ENCODE results near the gene COL2A1. TPM values are rescaled to one million over a fixed set of nuclear protein-coding genes. Genes with fewer than 3 reads are reported as not detected.

Gene COL2A1
- total and polyA plus RNA-seq, 9 of the 15 experiments (the other 6 are each of a cell fraction or from before 2014, with no cell fraction given): 0.46 TPM; not detected in 8

GRCh38 chr12:47978598-47978873 is 25.7 kb downstream of the COL2A1 start:
- H3K79me2 ChIP-seq (ENCODE audit: control insufficient read depth, insufficient read depth, low read length): no peaks in the 10 kb centered on the region
- TF ChIP-seq SP2 (IDR thresholded peaks at IDR 0.05; ENCODE audit: extremely low read depth, low read depth, low read length, poor library complexity, severe bottlenecking): no peak
- WGBS (ENCODE audit: insufficient coverage, low coverage, missing lambda C conversion rate): 7% methylated on average over 7 of the region's 7 CpGs
- FAIRE-seq (no peak), ATAC-seq (no peak), DNase-seq (ENCODE audit: extremely low read depth in 1 of 4, low spot score in 3 of 4) (no peak)
- no TSS peak for BruUV-seq (replicated peaks)
- in situ Hi-C loops (cut with MboI) (no loop called here), intact Hi-C loops (cut with micrococcal nuclease) (no loop called here)
- no peak overlapping the region for H2AFZ ChIP-seq (ENCODE audit: low read depth, low read length)
- H3K4me3 ChIP-seq: no peak overlapping the region
- H3K27me3 ChIP-seq (ENCODE audit: control insufficient read depth in 2 of 2, insufficient read depth in 2 of 2, low read length in 2 of 2): peaks cover 41 to 98% of the 10 kb centered on the region in 2 experiments
- ChIA-PET POLR2A (no interaction called here), CTCF (ENCODE audit: low intra/inter-chr PET ratio) (no interaction called here)
- H3K36me3 ChIP-seq (ENCODE audit: control insufficient read depth, insufficient read depth, low read length): no peaks in the 10 kb centered on the region
- H3K9me3 ChIP-seq (replicated peaks; ENCODE audit: control insufficient read depth, insufficient read depth, low read depth, low read length): no peaks in the 10 kb centered on the region; the same call in 1 of the 2 replicates
- H3K9ac ChIP-seq (ENCODE audit: insufficient read depth in 1 of 2, low read depth in 2 of 2, low read length in 2 of 2): peak overlapping the region in 1 of 2 experiments; percentile 32; a peak in 1 of 4 replicates
- H4K20me1 ChIP-seq (replicated peaks; ENCODE audit: control insufficient read depth, insufficient read depth, low read length): peaks cover 7% of the 10 kb centered on the region; the same call in 1 of the 2 replicates
- H3K4me1 ChIP-seq (replicated peaks in 1 of 2; ENCODE audit: control insufficient read depth in 2 of 2, insufficient read depth in 2 of 2, low read length in 2 of 2): peaks cover 0 to 16% of the 10 kb centered on the region in 2 experiments; a peak in 2 of 5 replicates
- H3K9me1 ChIP-seq (ENCODE audit: control insufficient read depth, insufficient read depth, low read length): peaks cover 3% of the 10 kb centered on the region
- no peak overlapping the region for H3K4me2 ChIP-seq (ENCODE audit: insufficient read depth, low read length)
- no peak overlapping the region for H3K27ac ChIP-seq (ENCODE audit: extremely low read depth, low read depth, low read length)

DNA sequence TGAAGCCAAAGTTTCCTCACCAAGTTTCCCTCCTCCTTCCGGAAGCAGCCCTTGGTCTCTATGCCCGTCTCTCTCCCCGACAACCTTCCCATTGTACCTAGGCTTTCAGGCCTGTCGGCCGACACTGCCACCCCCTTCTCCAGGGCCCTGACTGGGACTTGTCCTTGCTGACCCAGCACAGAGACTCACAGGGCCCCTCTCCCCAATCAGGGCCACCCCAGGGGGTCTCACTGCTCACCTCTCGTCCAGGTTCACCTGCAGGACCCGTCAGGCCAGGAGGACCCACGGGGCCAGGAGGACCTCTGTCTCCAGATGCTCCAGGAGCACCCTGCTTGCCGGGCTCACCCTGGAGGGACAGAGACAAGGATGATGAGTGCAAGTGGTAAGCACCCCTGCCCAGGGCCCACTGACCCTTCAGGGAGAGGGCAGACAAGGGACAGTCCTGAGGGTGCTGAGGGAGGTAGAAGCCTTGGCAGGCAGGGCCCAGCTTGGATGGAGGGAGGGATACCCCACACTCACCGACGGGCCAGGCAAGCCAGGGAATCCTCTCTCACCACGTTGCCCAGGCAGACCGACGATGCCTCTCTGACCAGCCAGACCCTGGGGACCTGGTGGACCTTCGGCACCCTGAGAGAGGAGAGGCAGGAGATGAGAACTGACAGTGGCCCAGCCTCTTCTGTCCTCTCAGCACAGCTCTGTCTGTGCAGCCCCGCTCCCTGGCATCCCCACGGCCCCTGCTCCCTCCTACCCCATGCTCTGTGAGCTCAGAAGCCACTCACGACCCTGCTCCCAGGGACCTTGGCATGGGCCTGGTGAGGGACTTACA is 26.3 kb downstream of the COL2A1 start:
- no peaks in the 10 kb centered on the region; the same call in 1 of the 2 replicates for H3K9me3 ChIP-seq (replicated peaks; ENCODE audit: control insufficient read depth, insufficient read depth, low read depth, low read length)
- H3K4me2 ChIP-seq (ENCODE audit: insufficient read depth, low read length): no peak overlapping the region
- H3K79me2 ChIP-seq (ENCODE audit: control insufficient read depth, insufficient read depth, low read length): no peaks in the 10 kb centered on the region
- H3K27me3 ChIP-seq (ENCODE audit: control insufficient read depth in 2 of 2, insufficient read depth in 2 of 2, low read length in 2 of 2): peaks cover 44 to 99% of the 10 kb centered on the region in 2 experiments
- CTCF ChIA-PET (ENCODE audit: low intra/inter-chr PET ratio): no interaction called here
- in situ Hi-C loops (cut with MboI) (no loop called here), intact Hi-C loops (cut with micrococcal nuclease) (no loop called here)
- no peaks in the 10 kb centered on the region for H3K36me3 ChIP-seq (ENCODE audit: control insufficient read depth, insufficient read depth, low read length)
- DNase-seq (ENCODE audit: extremely low read depth in 1 of 4, low spot score in 3 of 4) (no peak), ATAC-seq (no peak), FAIRE-seq (no peak)
- no peak overlapping the region for H3K27ac ChIP-seq (ENCODE audit: extremely low read depth, low read depth, low read length)
- H3K4me1 ChIP-seq (replicated peaks in 1 of 2; ENCODE audit: control insufficient read depth in 2 of 2, insufficient read depth in 2 of 2, low read length in 2 of 2): peaks cover 0 to 16% of the 10 kb centered on the region in 2 experiments; a peak in 2 of 5 replicates
- peaks cover 7% of the 10 kb centered on the region; the same call in 1 of the 2 replicates for H4K20me1 ChIP-seq (replicated peaks; ENCODE audit: control insufficient read depth, insufficient read depth, low read length)
- H3K4me3 ChIP-seq: no peak overlapping the region
- H2AFZ ChIP-seq (ENCODE audit: low read depth, low read length): no peak overlapping the region
- BruUV-seq (replicated peaks): no TSS peak
- H3K9me1 ChIP-seq (ENCODE audit: control insufficient read depth, insufficient read depth, low read length): peaks cover 3% of the 10 kb centered on the region
- WGBS (ENCODE audit: insufficient coverage, low coverage, missing lambda C conversion rate): 10% methylated on average over 15 of the region's 18 CpGs
- peak overlapping the region in 1 of 2 experiments; percentile 37; a peak in 2 of 4 replicates for H3K9ac ChIP-seq (ENCODE audit: insufficient read depth in 1 of 2, low read depth in 2 of 2, low read length in 2 of 2)
- POLR2A ChIA-PET: no interaction called here
- TF ChIP-seq MITF (IDR thresholded peaks at IDR 0.05): no peak
- TF ChIP-seq CBX1 (IDR thresholded peaks at IDR 0.05; ENCODE audit: low read depth): no peak
- TF ChIP-seq DNMT1 (IDR thresholded peaks at IDR 0.05): no peak
- no peak for TF ChIP-seq NR2C1 (IDR thresholded peaks at IDR 0.05)
- no peak for TF ChIP-seq NR2C1 (tag; IDR thresholded peaks at IDR 0.05)
- TF ChIP-seq, protein P1, sequence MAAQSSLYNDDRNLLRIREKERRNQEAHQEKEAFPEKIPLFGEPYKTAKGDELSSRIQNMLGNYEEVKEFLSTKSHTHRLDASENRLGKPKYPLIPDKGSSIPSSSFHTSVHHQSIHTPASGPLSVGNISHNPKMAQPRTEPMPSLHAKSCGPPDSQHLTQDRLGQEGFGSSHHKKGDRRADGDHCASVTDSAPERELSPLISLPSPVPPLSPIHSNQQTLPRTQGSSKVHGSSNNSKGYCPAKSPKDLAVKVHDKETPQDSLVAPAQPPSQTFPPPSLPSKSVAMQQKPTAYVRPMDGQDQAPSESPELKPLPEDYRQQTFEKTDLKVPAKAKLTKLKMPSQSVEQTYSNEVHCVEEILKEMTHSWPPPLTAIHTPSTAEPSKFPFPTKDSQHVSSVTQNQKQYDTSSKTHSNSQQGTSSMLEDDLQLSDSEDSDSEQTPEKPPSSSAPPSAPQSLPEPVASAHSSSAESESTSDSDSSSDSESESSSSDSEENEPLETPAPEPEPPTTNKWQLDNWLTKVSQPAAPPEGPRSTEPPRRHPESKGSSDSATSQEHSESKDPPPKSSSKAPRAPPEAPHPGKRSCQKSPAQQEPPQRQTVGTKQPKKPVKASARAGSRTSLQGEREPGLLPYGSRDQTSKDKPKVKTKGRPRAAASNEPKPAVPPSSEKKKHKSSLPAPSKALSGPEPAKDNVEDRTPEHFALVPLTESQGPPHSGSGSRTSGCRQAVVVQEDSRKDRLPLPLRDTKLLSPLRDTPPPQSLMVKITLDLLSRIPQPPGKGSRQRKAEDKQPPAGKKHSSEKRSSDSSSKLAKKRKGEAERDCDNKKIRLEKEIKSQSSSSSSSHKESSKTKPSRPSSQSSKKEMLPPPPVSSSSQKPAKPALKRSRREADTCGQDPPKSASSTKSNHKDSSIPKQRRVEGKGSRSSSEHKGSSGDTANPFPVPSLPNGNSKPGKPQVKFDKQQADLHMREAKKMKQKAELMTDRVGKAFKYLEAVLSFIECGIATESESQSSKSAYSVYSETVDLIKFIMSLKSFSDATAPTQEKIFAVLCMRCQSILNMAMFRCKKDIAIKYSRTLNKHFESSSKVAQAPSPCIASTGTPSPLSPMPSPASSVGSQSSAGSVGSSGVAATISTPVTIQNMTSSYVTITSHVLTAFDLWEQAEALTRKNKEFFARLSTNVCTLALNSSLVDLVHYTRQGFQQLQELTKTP (IDR thresholded peaks at IDR 0.05; ENCODE audit: low read depth in 1 of 2, partially characterized antibody in 2 of 2): no peak
- TF ChIP-seq HDAC6 (IDR thresholded peaks at IDR 0.05; ENCODE audit: low read depth, low read length): no peak
- TF ChIP-seq PTTG1 (tag; IDR thresholded peaks at IDR 0.05; ENCODE audit: low read depth): no peak
